Gastrocnemius medialis (tissue), 4 donors: Measurements from ENCODE around the gene ZBTB34.

Experiments
- CTCF ChIP-seq, 5 experiments: fragments of 450-650 bp in 3 of 5; fragments of 200-600 bp in 2 of 5; sonication (generic) in 2 of 5; IDR thresholded peaks in 4 of 5; conservative IDR thresholded peaks in 1 of 5; 1 replicate in 4 of 5; 2 replicates in 1 of 5; pipeline ENCODE4 v1.5.1; 2016 to 2019; ENCODE audit warnings: antibody characterized with exemption in 5 of 5, mild to moderate bottlenecking in 3 of 5, moderate library complexity in 3 of 5
- POLR2A ChIP-seq, 2 donors: fragments of 450-650 bp; IDR thresholded peaks; one replicate each; pipeline ENCODE4 v1.6.1; 2017; ENCODE audit warnings: antibody characterized with exemption in 2 of 2, mild to moderate bottlenecking in 2 of 2, moderate library complexity in 2 of 2

GRCh38 chr9:126829035-126829434 is 31.4 kb upstream of the ZBTB34 start:
- TF ChIP-seq CTCF (IDR thresholded peaks at IDR 0.05 in 4 of 5, conservative IDR thresholded peaks at IDR 0.05 in 1 of 5), result no peak
- TF ChIP-seq POLR2A (IDR thresholded peaks at IDR 0.05), result no peak
